OCI-M2 (cell line): ENCODE results near the gene KCTD16.

Experiments
- DNase-seq: peaks from one replicate; lab custom pipeline; 2025; ENCODE audit not compliant: unreplicated experiment; lab: John Stamatoyannopoulos, UW

The KCTD16 gene

DNA sequence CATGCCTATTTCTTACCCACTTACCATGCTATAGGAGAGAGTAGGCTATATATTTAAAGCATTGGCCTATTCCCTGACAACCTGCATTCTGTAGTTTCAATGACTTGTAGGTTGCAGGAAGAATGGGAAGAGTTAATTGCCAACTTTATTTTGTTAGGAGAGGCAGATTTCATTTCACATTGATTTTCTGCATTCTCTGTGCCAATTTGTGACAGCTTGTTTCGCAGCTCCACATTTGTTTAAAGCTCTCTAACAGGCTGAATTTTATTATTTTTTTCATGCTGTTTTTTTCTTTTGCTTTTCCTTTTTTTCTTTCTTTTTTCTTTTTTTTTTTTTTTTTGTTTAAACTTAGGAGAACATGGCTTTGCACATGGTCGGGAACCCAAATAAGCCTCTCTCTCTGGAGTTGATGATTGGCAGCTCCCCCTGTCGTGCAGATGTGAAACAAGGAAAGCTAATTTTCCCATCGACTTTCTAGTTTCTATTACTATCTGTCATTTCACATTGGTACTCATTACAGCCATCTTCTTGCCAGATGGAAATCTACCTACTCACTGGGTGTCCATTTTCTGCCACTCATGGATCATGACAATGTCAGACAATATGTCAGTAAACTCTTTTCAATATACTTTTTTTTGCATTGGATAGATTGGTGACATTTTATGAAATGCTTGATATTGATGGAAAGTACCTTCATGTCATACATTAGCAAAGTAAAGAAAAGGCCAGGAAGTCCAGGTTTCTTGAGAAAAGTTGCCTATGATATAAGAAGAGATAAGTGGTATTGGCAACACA lies 223.2 kb downstream of the KCTD16 start:
- DNase-seq, result no peak

DNA sequence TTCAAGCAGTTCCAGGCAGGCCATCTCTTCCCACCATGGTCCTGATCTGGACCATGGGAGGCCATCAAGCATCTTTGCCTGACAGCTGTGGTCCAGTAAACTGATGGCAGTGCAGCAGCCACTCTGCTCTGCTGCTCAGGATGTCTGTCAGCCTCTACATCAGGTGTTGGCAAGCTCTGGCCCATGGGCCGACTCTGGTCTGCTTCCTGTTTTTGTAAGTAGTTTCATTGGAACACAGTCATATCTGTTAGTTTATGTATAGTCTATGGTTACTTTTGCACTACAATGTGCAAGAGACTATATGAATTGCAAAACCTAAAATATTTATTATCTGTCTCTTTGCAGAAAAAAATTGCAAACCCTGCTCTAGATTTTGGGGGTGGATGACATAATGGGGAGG lies 225.0 kb downstream of the KCTD16 start:
- no peak for DNase-seq

DNA sequence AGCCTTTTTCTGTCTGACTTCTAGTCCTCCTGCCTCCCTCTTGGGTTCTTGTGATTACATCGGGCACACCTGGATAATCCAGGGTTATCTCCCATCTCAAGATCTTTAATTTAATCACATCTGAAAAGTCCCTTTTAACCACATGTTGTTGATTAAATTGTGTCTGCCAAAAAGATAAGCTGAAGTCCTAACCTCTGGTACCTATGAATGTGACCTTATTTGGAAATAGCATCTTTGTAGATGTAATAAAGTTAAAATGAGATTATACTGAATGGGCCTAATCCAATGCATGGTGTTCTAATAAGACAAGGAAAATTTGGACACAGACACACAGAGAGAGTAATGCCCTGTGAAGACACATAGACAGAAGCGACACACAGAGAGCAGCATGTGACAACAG lies 232.4 kb downstream of the KCTD16 start:
- DNase-seq, result no peak

DNA sequence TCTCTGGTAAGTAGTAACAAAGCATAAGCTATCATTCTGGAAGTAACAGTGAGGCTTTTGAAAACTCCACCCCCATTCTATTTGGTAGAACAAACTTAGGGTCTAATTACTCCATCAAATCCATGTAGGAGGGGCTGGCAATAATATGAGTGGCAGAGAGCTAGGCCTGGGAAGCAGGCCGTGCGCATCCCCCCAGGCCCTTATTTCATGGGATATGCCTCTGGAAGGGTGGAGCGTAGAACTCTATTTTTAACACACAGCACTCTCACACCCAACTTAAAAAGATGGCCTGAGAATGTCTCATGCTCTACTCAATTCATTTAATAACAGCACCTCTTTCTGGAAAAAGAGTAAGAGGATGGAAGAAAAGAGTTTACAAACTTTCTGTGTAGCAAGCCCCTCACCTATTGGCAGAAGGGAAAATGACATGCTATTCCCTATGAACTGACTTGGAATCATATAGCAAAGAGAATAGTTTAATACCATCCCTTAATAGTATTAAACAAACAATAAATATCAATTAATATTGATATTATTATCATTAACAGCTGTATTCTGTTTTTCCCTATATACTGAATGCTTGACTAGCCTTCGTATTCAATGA lies 233.2 kb downstream of the KCTD16 start:
- no peak for DNase-seq

DNA sequence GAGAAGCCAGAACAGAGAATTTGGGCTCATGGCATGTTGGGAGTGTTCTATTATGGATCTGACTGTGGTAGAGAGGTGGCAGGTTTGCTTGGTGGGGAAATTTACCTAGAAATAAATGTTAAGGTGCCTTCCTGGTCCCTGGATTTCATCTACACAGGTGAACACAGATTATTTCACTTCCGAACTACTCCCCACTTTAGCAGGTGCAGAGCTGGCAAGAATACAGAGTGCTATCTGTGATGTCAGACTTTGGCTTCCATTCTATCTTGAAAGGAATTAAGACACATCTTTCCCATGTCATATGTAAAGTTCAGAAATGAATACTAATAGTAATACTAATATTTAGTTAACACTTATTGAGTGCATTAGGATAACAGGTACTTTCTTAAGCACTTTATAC lies 234.0 kb downstream of the KCTD16 start:
- DNase-seq, result no peak

DNA sequence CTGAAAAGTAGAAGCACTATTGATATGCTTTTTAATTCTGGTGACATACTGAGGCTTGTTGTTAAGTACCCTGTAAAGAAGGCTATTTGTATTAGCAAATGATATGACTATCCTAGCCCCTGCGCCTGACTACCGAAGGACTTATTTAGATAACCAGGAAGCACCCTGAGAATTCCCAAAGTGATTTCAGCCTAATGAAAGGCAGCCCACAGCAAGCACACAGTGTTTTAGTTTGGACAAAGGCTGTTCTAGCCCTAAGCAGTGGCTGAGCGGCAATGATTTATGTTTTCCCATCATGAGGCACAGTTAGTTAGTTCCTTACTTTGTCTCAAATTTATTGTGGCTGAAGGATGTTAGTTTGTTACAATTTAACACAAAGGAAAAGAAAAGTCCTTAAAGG lies 235.3 kb downstream of the KCTD16 start:
- no peak for DNase-seq

DNA sequence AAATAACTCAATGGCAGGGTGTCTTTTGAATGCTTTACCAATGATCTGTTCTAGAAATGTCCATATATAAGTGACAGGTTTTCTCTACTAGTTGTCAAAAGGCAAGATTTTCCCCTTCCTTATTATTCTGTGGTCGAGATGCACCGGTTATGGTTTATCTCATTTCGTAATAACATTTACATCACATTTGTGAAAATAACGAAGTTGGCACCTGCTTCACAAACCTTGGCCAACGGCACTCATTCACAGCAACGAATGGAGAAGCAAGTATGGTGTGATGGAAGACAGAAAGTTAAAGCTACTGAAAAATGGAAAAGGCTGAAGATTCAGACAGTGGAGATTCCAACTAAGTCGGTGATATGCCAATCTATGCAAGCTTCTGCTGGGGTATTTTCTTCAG lies 235.8 kb downstream of the KCTD16 start:
- DNase-seq, result no peak

DNA sequence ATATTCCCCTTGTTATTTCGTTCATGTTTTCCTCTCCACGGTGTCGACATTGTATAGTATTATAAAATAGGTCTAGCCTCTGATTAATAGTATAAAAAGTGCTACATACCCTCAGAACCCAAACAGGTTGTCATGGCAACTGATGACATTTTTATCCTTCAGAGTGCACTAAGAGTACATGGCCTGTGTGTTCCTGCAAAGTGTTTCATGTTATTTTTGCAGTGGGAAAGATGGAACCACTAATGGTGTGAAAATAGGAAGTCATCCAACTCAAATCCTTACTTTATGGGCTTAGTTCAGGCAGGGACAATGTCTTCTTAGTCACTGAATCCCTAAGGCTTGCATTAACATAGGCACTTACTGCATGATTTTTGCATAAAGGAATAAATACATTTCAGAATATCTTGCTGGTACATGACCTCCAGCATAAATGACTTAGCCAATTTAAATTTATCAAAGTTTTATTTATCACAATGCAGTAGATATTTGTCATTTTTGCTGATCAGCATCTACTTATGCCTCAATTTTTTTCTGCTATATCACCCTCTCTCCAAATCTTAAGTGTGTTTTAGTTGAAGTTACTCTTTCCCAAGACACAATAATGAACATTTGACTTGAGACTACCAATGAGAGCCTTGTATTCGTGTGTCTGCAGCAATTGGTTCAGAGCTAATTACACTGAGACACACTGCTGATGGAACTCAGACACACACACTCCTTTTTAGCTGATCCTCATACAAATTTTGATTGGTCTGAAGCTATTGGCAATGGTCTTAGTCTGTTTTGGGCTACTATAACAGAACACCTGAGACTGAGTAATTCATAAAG lies 243.7 kb downstream of the KCTD16 start:
- DNase-seq, result no peak

DNA sequence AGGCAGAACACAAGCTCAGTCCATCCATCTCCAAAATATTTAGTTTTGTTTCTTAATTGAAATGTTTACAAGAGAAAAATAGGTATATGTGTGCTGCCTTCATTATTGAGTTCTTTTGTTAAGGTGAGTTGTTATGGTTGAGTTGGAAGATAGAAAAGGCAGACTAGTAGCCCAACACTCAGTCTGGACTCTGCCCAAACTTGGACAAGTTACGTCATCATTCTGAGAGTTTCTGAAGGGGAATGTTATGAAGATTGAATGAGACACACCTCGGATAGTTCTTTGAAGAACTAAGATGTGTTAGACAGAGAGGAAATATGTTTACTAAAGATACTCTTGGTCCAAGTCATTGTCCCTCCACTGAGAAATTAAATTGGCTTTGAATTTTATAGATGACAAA lies 245.5 kb downstream of the KCTD16 start:
- no peak for DNase-seq

DNA sequence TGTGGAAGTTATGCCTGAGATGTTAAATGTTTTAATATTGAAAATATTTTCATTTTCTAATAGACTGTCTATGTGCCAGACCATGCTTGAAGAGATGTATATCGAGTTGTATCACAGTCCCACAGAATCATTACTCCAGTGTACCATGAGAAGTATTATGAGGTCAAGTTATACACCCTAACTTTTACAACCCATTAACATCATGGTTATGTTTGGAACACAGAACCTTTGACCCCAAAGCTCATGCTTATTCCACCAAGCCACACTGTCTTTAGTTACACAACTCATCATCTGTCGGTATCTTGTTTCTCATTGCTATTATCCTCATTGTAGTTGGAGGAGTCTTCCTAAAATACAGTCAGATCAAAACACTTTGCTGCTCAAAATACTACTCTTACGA lies 248.0 kb downstream of the KCTD16 start:
- DNase-seq, result no peak

DNA sequence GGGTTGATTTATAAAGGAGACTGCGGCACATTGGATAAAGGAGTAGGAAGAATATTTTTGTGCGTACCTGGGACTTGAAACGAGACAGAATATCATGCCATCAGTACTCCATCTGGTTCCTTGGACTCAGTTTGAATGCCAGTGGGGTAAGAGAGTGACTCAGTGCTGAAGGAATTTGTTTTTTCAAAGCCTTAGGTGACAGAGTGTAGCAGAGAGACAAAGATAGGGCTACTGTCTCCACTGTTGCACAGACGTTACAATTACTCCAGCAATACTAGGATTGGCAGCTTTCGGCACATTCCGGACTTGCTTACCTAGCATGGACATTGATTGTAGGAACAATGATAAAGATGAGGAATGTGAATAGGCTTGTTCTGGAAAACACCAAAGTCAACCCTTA lies 250.7 kb downstream of the KCTD16 start:
- DNase-seq, result no peak

DNA sequence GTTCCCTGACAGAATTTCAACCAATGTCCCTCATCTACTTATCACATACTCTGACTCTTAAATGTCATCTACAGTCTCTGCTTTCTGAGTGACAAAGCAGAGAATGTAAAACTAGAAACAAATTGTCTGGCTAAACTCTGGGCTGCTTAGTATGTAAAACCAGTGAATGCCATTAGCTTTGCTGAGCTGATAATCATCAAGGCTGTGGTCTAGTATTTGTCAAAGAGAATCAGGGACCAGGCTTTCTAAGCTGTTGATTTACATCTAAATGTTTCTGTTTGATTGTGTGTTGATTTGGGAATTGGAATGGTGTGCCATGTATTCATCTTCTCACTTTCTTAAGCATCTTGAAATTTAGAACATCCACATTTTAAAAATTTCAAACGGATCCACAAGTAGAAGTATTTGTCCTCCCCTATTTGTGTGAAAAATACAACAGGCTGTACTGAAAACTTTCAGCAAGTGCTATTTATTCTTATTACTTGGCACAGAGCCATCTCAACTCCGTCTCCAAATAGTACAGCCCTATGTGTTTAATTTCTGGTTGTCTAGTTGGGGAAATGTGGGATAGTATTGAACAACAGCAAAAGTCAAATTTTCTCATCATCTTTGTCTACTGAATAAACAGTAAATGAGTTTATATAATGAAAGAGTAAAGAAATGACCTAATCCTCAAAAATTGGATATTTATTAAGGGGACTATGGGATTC lies 251.5 kb downstream of the KCTD16 start:
- no peak for DNase-seq

DNA sequence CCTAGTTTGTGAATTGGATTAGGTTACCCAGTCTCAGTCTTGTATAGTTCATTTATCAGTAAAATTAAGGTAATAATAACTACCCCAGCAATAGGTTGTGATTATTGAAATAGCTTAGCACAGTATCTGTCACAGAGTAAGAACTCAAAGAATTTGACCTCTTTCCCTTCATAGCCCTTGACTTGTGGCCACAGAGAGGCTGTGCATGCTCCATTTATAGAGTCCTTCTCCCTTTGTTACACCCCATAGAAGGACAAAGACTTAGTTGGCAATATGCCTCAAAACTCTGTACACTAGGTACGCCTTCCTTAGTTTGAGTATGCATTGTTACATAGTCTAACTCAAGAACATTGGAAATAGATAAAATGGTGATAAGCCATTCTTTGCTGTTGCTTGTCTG lies 257.2 kb downstream of the KCTD16 start:
- DNase-seq, result no peak

DNA sequence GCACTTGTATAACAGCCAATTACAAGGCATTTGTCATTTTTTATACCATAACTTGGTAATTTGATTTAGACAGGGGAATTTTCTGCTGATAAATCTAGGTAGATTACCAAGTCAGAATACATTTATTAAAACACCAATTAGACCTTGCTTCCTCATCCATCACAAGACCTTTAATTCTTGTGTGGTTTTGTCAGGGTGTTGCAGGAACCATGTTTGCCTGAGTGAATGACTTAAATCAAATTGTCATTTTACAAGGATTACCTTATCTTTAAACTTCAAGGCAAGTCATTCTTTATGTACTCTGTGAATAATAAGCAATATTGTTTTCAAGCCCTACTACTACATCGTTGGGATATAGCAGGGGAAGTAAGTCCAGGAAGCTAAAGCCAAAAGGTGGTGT lies 257.7 kb downstream of the KCTD16 start:
- no peak for DNase-seq

DNA sequence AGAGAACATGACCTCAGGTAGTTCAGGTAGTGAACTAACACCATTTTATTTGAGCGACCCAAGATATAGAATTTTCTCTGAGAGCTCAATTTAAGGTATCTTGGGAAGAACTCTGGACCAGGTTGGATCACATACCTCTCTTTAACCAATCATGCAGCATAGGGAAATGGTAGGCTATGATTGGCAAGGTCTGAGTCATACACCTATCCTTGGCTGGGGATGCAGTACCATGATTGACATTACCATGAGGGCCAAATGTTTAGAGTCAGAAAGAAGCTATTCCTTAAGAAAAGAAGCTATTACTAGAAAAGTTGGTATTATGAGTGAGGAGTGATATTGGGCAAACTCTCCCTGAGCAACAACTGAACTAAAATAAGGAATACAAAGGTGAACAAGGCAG lies 258.7 kb downstream of the KCTD16 start:
- DNase-seq, result no peak

DNA sequence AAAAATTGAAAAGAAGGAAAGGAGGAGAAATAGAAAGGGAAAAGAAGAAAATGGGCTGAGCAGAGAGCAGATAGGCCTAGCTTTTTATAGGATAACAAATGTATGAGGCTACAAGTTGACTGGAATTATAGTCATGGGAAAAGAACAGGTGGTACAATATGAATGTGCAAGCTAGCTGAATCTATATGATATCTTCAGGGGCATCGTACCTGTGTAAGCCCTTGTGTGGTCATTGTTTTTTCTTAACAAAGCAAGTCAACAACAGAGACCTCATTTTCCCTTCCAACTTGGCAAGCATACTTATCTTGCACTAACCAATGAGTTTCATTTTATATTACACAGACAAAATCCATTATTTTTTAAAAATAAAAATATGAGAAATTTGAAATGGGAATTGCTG lies 259.2 kb downstream of the KCTD16 start:
- DNase-seq, result no peak

DNA sequence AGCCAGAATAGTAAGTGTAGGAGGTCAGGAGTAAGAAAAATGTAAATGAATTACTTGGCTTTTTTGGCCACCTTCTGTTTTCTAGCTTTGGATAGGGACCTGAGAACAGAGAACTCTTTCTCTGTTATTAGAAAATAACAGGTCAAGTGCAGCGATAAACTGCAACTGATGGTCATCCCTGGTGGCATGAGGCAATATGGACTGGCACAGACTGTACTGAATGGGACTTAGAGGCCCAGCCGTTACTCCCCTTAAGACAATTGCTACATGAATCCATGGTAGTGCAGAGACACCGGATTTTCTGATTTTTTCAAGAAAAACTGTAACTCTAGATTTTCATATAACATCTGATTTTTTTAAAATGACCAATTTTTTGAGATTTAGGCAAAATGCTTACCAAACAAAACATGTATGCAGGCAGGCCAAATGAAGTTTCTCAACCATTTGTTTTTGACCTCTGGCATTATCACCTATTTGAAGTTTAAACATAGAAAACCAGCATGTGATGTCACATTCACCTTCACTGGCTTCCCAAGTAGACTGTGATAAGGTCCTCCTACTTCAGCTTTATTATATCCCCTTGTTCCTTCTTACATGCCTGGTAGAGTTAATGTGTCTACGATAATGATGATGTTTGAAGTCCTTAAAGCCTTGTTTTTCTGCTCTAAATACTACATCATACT lies 262.6 kb downstream of the KCTD16 start:
- no peak for DNase-seq

DNA sequence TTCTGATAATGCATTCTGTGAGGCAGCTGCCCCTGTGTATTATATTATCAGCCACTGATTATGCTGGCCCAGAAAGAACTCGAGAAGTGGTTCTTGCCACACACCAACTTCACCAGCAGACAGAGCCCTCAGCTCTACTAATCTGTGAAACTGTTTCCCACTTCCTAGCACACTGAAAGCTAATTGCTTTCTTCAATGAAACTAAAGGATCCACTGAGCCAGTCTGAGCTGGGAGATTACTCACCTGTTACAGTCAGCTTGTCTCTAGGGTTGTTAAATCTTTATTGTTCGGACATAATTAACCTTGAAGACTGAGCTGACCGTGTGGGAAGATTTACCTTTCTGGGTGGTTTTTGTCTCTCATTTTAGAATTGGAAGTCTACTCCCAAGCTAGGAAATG lies 263.2 kb downstream of the KCTD16 start:
- DNase-seq, result no peak

DNA sequence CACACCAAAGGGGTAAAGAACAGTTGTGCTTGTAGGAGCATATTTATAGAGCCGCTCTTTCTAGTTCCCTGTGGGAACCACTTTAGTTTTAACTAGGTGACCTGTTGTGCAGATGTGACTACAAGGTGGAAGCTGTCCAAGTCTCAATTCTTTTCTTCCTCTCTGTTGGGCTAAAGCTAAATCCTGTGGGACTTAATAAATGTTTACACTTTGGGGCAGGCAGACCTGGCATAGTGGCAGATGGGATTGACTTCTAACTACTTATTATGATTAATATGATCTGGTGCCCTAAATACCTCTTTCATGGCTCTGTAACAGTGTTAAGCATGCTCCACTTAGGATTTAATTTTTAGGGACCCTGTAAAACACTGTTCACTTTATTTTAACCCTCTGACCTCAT lies 265.3 kb downstream of the KCTD16 start:
- no peak for DNase-seq

DNA sequence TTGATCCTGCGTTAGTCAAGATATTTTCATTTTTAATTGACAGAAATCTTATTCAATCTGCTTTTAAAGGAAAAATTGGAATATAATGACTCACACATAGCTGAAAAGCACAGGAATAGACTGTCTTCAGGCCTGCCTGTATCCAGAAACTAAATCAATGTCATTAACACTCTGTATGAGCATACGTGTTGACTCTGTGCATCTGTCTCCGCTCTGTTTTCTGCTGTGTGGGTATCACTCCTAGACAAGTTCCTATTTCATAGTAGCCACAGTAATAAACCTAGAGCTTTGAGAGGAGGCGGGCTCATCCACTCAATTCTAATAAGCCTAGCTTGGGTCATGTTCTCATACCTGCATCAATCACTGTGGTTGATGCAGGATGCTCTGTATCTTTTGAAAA lies 267.6 kb downstream of the KCTD16 start:
- DNase-seq, result no peak

DNA sequence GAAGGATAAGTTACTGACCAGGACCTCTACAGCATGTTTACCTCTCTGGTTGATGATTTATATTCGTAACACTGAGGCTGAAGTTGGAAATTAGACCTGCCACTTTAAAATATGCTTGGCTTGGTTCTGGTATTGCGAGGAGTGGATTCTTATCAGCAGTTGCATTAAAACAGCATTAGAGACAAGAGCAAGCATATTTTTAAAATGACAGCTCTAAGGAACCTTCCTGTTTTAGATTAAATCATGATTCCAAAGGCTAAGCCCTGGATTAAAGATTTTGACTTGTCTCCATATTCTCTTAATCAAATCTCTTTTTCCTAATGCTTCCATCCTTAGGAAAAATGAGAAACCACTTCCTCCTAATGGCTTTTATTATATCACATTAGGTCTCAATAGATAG lies 277.8 kb downstream of the KCTD16 start:
- DNase-seq, result no peak
